ENCODE measurements around the gene MARK3.

MARK3 gene

DNA sequence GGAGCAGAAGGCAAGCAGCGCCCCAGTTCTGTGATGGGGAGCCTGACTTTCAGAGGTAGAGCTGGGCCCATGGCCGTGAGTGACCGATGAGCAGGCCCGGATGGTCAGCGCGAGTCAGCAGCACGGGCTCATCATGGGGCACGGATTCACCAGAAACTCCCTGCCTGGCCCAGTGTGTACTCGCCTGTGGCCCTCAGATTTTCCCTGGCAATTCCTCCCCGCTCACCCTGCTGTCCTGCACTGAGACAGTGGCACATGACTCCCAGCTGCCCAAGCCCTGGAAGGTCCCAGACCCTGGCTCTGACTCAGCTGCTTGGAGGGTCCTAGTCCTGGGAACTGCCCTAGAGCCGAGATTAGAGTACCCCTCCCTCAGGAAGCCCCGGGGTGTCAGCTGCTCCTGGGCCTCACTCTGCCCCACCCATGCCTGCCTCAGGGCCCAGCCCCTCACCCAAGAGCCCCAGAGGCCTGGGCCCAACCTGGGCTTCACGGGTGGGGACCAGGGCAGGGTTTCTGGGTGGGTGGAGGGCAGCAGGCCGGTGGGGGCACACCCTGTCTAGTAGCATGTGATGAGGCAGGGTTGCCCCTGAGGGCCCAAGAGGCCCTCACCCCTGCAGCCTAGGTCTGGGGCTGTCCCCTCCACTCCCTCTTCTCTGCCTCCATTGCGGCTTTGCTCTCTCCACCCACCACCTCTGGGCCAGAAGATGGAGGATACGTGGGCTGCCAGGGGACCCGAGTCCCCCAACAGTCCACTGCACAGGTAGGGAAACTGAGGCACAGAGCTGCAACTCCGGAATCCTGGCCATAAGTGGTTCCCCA, 152.2 kb downstream of the MARK3 start:
- DNase-seq (ENCODE audit: low spot score): no peak

DNA sequence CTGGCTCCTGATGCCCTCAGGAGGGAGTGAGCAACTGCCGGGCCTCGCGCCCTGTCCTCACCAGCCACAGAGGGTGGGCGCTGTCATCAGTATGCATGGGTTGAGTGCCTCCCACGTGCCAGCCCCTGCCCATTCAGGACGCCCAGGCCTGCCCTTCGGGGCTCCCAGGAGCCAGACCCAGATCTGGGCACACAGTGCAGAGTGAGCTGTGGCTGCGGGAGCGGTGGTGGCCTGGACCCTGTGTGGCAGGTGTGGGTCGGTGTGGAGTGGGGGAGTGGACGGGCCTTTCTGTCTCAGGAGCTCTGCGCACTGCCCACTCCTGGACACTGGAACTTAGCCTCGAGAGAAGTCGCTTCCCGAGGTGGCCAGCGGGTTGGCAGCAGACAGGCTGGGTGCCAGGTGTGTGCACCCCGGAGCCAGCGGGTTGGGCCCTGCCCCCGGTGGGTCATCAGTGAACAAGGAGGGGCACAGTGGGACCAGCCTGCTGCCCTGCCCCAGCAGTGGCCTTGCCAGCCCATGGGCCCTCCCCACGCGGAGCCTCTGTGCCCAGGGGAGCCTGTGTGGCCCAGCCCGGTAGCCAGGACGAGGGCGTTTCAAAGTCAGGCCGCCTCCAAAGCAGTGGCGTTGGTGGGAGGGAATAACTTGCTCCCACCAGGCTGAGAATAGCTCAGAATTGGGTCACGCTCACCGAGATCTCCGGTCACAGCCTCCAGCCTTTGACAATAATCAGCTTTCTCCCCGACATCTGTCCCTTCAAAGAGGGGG, 153.3 kb downstream of the MARK3 start:
- DNase-seq (ENCODE audit: low spot score): no peak

DNA sequence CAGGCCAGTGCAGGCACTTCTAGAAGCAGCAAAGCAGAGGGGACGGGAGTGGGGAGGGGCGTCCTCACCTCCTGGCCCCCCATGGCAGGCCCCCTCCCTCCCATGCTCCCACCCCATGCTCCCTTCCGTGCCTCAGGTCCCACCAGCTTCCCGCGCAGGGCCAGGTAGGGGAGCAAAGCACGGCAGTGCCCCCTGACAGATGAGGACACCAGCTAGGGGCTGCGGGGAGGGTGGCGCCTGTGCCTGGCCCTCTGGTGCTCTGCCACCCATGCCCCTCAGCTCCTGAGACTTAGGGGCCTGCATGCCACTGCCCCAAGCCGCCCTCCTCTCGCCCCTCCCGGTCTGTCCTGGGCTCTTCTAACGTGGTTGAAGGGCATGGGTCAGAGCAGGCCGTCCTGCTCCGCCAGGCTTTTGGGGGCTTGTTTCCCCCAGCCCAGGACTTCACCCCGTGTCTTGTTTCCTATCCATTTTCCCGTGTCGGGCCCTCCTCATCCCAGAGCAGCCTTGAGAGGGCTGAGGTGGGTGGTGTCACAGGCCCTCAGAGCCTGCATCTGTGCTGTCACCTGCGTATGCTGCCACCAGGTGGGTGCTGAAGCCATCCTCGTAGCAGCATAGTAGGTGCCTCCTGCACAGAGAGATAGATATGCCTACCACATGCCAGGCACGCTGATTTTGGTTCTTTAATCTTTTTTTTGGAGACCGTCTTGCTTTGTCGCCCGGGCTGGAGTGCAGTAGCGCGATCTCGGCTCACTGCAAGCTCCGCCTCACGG, 154.0 kb downstream of the MARK3 start:
- no peak for DNase-seq (ENCODE audit: low spot score)

DNA sequence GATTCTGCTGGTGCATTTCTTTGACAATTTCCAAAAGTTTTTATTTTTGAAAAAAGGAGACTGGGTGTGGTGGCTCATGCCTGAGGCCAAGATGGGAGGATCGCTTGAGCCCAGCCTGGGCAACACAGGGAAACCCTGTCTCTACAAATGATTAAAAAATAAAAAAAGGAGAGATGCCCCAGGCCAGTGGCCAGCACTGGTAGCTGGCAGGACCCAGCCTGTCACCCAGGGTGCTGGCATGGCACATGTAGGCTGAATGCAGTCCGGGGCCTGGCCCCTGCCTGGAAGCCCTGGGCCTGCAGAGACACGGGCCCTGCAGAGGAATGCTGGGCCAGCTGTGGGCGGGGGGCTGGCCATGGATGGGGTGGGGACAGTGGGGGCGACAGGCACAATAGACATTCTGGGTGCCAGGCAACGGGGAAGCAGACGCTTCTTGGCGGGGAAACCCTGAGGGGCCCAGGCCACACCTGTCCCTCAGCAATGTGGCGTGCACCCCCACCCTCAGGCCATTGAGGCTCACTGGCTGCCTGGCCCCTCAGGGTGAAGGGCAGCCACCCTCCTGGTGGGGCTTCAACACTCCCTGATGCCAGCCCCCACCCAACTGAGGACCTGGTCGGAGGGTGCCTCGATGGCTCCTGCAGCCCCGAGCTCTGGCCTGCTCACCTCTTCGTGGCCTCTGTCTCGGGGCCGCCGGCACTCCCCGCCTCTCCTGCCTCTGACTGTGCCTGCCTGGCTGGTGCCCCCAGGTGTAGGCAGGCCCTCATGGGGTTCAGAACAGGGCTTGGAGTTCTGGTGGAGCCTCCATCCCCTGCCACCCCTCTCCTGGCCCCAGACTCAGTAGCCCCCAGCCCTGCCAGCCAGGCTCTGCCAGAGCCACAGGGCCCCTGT, 155.8 kb downstream of the MARK3 start:
- DNase-seq (ENCODE audit: low spot score): no peak

DNA sequence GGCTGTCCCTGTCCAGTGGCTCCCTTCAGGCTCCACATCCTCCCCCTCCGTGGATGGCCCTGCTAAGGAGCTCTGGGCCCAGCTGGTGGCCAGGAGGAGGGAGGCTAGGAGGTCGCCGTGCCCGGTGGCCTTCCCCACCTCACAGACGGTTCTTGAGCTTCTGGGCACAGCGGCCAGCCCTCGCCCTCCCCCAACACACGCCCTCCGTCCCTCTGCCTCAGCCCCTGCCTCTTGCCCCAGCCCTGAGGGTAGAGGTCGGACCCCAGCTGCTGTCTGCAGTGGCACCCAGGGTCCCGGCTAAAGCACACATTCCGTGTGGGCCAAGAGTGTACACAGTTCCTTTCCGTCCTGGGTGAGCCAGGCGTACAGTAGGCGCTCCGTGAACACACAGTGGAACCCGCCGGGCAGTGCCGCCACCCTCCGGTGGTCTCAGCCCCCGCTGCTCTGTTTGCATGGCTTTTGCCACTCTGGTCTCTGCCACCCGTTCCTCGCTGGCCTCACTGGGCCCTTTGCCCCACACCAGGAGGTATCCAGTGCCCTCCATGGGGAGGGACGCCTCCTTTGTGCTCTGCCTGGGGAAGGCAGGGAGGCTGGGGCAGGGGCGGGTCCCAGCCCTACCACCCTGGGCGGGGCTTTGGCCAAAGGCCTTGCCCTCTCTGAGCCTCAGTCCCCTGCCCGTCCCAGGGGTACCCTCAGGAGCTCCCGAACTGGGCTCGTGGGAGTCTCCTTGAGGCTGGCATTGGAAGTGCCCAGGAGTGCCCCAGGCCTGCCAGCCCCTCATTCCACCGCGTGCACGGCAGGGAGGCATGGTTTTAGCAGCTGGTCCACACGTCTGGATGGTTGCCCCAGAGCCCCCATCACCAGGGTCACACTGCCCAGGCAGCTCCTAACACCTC, 156.7 kb downstream of the MARK3 start:
- DNase-seq (ENCODE audit: low spot score): no peak

DNA sequence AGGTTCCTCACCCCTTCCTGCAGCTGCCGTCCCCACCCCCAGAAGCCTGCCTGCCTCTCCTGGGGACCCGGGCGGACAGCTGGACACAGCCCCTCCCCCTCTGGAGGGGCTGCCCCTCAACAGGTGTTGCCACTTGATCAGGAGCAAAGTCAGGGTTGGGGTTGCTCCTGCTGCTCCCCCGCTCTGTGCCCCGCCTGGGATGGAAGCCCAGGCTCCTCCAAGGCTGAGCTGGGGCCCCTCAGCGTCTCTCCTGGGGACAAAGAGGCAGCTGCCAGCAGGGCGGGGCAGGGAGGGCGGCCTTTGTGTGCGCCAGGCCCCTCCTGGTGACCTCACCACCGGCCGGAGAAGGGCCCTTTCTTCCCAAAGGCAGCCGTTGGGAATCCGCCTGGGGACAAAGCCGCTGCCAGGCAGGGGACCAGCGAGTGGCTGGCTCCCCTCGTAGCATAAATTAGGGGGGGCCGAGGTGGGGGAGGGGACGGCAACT, 157.4 kb downstream of the MARK3 start:
- DNase-seq (ENCODE audit: low spot score): peak; percentile 56

DNA sequence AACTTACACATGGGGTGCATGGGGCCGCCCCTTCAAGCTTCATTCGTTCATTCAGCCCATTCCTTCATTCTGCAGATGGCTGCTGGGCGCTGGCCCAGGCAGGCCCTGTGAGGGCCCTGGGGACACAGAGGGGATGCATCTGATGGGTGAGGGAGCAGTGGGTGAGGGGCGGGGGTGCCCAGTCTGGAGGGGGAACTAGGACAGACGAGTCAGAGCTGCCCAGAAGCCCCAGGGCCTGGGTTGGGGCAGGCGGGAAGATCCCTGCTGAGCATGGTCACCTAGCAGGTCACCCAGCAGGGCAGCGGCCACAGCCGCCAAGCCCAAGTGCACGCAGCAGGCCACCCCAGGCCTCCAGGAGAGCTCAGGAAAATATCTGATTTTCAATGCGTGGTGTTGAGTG, 157.9 kb downstream of the MARK3 start:
- no peak for DNase-seq (ENCODE audit: low spot score)

DNA sequence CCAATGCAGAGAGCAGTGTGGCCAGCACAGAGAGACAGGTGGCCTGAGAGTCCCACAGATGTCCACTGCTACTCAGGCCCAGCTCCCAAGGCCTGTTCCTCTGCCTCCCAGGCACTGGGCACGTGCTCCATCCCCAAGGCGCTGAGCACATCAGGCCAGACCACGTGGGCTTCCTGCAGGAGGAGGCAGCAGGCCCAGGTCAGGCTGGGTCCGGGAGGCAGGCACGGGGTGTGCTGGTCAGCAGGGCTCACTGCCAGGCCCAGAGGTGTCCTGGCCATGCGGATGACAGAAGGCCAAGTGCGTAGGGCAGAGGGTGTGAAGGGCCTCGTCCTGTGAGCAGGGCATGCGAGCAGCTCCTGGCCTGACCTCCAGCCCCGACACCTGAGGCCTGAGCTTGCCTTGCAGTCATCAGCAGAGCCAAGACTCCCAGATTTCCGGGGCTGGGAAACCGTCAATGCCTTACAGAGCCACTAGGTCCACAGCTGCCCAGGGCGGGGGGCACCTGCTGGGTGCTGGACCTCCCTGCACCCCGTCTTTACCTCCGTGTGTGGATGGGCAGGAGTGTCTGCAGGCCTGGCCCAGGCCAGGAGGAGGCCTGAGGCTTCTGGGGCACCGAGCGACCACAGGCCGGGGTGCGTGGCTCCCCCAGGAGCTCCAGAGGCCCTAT, 158.6 kb downstream of the MARK3 start:
- DNase-seq (ENCODE audit: low spot score): no peak

DNA sequence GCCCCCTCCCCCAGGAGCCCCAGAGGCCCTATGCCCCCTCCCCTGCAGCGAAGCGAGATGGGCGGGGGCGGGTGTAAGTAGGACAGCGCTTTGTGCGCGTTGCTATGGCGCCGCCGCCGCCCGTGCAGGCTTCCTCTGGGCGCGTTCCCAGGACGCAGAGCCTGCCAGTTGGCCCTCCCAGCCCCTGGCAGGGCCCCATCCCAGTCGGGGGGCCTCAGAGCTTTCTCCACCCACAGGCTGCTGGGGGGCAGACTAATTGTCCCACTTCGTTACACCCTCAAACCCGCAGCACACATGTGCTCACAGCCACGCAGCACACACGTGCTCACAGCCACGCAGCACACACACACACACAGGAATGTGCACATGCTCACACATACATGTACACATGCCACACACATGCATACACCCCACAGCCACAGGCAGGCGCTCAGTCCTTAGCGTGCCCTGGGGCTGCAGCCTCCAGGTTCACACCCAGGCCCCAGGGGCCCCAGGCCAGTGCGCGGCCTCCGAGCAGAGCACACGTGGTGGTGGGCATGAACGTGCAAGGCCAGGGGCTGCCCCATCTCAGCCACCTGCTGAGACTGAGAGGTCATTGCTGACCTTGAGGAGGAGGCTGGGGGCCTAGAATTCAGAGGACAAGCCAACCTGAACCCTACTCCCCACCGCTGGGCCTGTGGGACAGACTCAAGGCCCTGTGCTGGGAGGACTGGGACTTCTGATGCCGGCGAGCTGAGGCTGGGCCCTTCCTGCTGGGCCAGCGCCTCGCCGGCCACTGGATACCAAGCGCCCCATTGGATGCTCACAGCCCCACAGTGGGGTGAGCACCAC, 159.4 kb downstream of the MARK3 start:
- DNase-seq (ENCODE audit: low spot score): no peak

DNA sequence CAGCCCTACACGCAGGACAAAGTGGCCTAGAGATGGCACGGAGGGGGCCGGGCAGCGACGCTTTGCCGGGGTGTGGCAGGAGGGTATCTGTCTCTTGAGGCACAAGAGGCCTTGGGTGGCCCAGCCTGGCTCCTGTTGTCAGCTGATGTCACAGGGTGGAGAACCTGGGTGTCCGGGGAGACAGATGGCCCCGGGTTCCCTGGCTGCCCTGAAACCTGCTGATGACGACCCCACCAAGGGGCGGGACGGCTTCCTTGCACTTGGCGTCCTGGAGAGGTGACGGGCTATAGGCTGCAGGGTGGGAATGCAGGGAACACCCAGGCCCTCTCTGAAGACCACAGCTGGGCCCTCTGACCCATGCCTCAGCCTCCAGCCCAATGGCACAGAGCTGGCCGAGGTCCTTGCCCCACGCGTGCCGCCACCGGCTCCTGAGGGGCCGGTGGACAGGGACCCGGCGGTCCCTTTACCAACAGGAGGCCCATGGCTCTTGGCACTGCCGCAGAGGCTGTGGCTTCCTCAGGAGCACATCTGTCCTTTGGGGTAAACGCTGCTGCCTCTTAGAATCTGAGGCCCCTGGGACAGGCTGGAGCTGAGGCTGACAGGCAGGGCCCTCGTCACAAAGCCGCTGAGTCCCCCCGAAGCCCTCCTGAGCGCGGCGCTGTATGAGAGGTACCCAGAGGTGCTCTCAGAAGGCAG, 160.2 kb downstream of the MARK3 start:
- DNase-seq (ENCODE audit: low spot score): no peak

DNA sequence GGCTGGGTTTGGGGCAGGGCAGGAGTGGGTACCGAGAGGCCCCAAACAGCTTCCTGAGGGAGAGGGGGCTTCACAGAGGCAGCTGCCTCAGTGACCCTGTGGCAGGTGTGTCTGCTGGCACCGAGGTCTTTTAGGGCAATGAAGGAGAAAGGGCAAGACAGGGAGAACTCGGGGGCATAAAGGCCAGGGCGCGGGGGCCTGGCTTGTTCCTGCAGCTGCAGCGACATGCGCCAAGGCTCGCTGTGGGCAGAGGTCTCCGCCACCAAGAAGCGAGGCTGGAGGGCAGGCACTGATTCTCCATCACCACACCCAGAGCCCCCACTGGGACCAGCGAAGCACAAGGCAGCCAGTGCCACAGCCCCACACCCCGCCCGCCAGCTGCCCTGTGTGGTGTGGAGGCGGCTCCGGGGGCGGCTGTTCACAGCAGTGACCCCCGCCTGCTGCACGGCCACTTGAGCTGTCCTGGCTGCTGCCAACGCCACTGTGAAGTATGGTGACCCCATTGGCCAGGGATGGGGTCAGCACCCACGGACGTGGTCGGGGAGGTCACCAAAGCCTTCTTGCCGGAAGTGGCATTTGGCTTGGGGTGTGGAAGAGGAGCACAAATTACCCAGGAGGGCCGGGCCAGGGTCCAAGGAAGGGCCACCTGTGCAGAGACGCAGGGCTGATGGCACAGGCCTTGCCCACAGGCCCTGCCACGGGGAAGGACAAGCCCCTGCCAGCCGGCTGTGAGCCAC, 160.9 kb downstream of the MARK3 start:
- DNase-seq (ENCODE audit: low spot score): no peak

DNA sequence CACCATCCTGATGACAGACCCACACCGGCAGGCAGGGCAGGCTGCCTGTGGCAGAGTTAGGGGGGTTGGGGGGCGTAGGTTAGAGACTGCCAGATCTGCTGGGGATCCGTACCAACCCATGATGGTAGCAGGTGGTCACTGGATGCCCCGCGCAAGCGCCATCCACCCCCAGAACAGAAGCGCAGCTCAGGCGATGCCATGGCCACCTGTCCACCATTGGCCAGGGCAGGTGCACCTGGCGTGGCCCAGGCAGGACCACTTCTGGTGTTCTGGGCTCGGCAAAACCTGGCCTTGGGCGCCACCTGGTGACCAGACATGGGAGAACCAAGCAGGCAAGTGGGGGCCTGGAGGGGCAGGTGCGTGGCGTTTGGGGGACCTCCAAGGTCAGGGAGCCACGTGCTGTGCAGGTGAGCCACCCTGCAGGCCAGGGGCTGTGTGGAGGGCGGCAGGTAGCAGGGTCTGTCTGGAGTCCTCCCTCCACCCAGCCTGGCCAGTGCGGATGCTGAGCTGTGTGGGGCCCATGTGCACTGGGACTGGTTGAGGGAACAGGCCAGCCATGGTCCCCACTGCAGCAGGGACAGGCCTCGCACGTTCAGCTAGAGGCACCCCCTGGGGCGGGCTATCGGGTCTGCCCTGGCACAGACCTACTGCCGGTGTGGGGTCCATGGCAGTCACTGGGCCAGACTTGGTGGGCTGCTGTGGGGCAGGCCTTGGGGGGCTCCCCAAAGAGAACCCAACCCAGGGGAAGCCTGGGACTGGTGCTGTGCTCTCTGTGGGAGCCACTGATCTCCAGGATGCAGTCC, 161.6 kb downstream of the MARK3 start:
- DNase-seq (ENCODE audit: low spot score): peak; percentile 73

DNA sequence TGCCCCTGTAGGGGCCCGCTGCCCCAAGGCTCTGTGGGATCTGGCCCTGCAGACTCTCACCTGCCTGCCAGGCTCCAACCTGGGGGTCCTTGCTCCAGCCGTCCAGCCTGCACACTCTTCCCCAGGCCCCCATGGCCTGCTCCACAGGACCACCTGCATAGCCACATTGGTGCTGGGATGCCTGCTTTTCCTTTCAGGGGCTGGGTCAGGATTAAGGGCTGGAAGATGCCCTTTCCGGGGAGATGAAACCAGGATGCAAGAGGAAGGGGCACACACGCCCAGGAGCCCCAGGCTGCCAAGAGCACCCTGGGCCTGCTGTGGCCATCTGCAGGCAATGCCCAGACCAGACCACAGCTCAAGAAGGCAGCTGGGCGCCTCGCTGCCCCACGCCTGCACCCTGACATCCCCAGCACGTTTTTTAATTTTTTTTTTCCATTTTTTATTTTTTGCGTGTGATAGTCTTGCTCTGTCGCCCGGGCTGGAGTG, 162.3 kb downstream of the MARK3 start:
- DNase-seq (ENCODE audit: low spot score): no peak

DNA sequence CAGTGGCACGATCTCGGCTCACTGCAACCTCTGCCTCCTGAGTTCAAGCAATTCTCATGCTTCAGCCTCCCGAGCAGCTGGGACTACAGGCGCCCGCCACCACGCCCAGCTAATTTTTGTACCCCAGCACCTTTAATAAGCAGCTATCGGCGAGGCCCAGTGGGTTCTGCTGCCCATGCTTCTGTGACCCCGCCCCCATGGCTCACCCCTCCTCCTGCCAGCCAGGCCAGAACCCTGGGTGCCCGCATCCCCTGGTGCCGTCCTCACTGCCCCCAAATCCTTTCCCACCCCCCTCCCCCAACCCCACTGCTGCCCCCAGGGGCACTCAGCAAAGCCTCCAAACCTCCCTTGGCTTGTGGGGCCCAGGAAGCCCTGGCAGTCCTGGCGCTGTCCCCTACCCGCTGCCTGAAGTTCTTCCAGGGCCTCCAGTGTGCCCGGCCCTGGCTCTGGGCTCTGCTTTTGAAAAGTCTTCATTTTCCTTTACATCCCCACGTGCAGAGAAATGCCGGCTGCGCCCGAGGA, 162.8 kb downstream of the MARK3 start:
- DNase-seq (ENCODE audit: low spot score): no peak

DNA sequence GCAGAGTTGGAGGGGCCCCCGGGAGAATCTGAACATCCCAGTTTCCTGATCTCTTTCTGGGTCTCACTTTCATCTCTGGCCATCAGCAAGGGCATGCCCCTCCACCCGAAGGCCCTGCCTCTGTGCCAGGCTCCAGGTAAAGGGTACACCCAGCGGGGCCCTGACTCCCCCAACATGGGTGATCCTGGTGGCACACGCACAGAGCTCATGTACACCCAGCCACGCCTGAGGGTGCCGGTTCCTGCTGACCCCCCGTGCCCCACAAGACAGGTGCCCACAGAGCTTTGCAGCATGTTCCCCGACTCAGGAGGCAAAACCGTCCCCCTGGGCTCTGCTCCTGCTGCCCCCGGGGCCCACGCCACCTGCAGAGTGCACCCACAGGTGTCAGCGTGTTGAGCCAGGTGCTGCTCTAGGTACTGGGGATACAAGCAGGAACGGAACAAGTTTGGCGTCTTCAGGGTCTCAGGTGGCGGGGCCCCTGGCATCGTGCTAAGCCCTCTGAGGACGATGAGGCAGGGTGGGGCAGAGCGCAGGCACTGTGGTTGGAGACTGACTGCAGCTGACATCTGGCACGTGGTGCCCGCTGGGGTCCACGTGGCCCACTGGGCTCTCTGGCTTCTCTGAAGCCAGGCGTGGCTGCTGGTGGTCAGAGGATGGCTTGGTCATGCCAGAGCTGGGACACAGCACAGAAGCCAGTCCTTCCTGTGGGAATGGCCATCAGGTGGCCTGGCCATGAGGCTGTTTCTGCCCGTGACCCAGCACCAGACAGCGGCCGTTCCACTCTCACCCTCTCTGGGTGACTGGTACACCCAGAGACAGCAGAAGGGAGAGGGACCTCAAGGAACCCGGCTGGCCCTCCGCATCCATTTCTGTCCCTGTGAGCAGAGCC, 163.5 kb downstream of the MARK3 start:
- no peak for DNase-seq (ENCODE audit: low spot score)

Measured in kidney tubule cell (primary cell).